HL-60 (cell line): ENCODE data around the gene GALNS.
"Not testable (repeated sequence)": the region's sequence is repeated elsewhere in the genome, so short reads cannot be mapped to it uniquely, and the experiment has no call there.

Experiments
- DNase-seq, 2 experiments: peaks; one replicate each; pipeline ENCODE4 v3.0.0-alpha.2; 2010 to 2020; ENCODE audit warnings: low read depth in 1 of 2, low spot score in 1 of 2
- H3K27ac ChIP-seq: fragments of 250-450 bp; sonication (Bioruptor Pico); replicated peaks from 2 replicates; pipeline ENCODE4 v1.5.1; 2020; ENCODE audit warnings: mild to moderate bottlenecking, moderate library complexity
- H3K27me3 ChIP-seq: fragments of 250-450 bp; sonication (Bioruptor Pico); 2 replicates; pipeline ENCODE4 v1.5.1; 2021; ENCODE audit warnings: mild to moderate bottlenecking, moderate library complexity; ENCODE audit not compliant: insufficient read depth, poor library complexity, severe bottlenecking
- H3K4me3 ChIP-seq: replicated peaks from 2 replicates; pipeline ENCODE4 v1.5.1; 2011; ENCODE audit warnings: mild to moderate bottlenecking, control low read depth, low read length; ENCODE audit not compliant: insufficient read depth
- CTCF ChIP-seq: IDR thresholded peaks from one replicate; pipeline ENCODE4 v1.5.1; 2011; ENCODE audit warnings: low read length, control low read depth, inconsistent platforms; ENCODE audit not compliant: insufficient read depth
- GABPA ChIP-seq: IDR thresholded peaks from 2 replicates; pipeline ENCODE4 v1.6.1; 2012; ENCODE audit warnings: low read depth
- POLR2AphosphoS5 ChIP-seq: IDR thresholded peaks from 2 replicates; pipeline ENCODE4 v1.6.1; 2012; ENCODE audit warnings: low read depth
- REST ChIP-seq: IDR thresholded peaks from 2 replicates; pipeline ENCODE4 v1.6.1; 2012; ENCODE audit warnings: low read depth; ENCODE audit not compliant: insufficient replicate concordance
- SPI1 ChIP-seq: IDR thresholded peaks from 2 replicates; pipeline ENCODE4 v1.6.1; 2012; ENCODE audit warnings: low read depth, mild to moderate bottlenecking, borderline replicate concordance

GALNS gene

GRCh38 chr16:88824256-88825077, 32.3 kb downstream of the GALNS start:
- Histone ChIP-seq H3K27ac (no peak overlapping the region), H3K4me3 (no peak overlapping the region), H3K27me3 (no peaks in the 10 kb centered on the region)
- DNase-seq = no peak
- no peak for TF ChIP-seq GABPA

- H3K27ac ChIP-seq, H3K27me3 ChIP-seq, DNase-seq, H3K4me3 ChIP-seq: not testable (repeated sequence)
Measured at GRCh38 chr16:88823646-88824045, 33.1 kb downstream of the GALNS start.

- H3K27me3 ChIP-seq = no peaks in the 10 kb centered on the region
- no peak overlapping the region for H3K4me3 ChIP-seq
- DNase-seq = no peak
- H3K27ac ChIP-seq = no peak overlapping the region
- TF ChIP-seq POLR2AphosphoS5 = no peak
- TF ChIP-seq SPI1 = no peak
- TF ChIP-seq GABPA = no peak
- TF ChIP-seq CTCF = no peak
- no peak for TF ChIP-seq REST
Measured at GRCh38 chr16:88822281-88823040, 34.3 kb downstream of the GALNS start.

- Histone ChIP-seq H3K27me3 (no peaks in the 10 kb centered on the region), H3K27ac (no peak overlapping the region), H3K4me3 (no peak overlapping the region)
- no peak for TF ChIP-seq GABPA
- no peak for TF ChIP-seq SPI1
- no peak for TF ChIP-seq REST
- no peak for TF ChIP-seq CTCF
- no peak for TF ChIP-seq POLR2AphosphoS5
- DNase-seq = no peak
Measured at GRCh38 chr16:88821168-88821850, 35.4 kb downstream of the GALNS start.
